Measurements from ENCODE around the gene OBSCN.
"Not testable (repeated sequence)": the region's sequence is repeated elsewhere in the genome, so short reads cannot be mapped to it uniquely, and the experiment has no call there.

OBSCN gene

DNA sequence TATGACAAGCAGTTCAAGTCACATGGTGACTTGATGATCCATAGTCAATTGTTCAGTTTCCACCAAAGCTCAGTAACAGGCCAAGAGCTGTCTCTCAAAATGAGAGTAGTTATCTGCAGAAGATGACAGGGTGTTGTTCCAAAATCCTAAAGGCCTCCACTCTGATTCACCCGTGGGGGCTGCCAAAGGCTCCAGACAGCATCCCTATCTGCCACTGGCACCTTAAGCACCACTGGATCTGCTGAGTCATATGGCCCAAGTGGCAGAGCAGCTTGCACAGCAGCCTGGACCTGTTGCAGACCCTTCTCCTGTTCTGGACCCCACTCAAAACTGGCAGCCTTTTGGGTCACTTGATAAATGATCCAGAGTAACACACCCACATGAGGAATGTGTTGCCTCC is 44.6 kb downstream of the OBSCN start:
- H3K36me3 ChIP-seq (ENCODE audit: control insufficient read depth, insufficient read depth, low read length), result peaks cover 82% of the 10 kb centered on the region
- not testable (repeated sequence) for H3K4me3 ChIP-seq (ENCODE audit: extremely low read depth, insufficient read depth, low read length, poor library complexity, severe bottlenecking); H3K9me3 ChIP-seq (ENCODE audit: control insufficient read depth, low read length); H3K27ac ChIP-seq (ENCODE audit: low read depth, low read length, severe bottlenecking); H3K4me1 ChIP-seq (ENCODE audit: control insufficient read depth, insufficient read depth, low read length, poor library complexity, severe bottlenecking)
- WGBS, 2 experiments (ENCODE audit: insufficient coverage in 2 of 2), result 89 to 100% methylated on average over 1 of the region's 1 CpG

DNA sequence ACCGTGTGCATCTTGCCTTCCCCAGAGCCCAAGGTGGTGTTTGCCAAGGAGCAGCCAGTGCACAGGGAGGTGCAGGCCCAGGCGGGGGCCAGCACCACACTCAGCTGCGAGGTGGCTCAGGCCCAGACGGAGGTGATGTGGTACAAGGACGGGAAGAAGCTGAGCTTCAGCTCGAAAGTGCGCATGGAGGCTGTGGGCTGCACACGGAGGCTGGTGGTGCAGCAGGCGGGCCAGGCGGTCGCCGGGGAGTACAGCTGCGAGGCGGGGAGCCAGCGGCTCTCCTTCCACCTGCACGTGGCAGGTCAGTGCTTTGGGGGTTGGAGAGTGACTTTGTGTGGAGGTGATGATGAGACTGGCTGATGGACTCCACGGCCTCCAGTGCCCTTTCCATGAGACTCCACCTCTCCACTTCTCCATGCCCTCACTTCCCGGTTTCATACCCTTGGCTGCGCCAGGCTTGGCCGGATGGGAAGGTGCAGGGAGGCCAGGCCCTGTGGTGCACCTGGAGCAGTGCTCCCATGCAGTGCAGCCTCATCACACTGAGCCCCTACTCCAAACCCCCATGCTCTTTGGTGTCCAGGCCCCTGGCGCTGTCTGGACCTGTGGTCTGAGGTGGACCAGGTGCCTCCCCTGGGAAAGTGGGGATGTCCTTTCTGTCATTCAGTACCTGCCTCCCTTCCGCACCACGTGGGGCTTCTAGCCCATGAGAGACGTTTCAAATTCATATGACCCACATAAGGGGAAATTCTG is 49.0 kb downstream of the OBSCN start:
- Histone ChIP-seq H3K9me3 (ENCODE audit: control insufficient read depth, low read length) (peaks cover 16% of the 10 kb centered on the region), H3K27ac (ENCODE audit: low read depth, low read length, severe bottlenecking) (no peak overlapping the region), H3K36me3 (ENCODE audit: control insufficient read depth, insufficient read depth, low read length) (peaks cover 72% of the 10 kb centered on the region), H3K4me1 (ENCODE audit: control insufficient read depth, insufficient read depth, low read length, poor library complexity, severe bottlenecking) (no peaks in the 10 kb centered on the region), H3K4me3 (ENCODE audit: extremely low read depth, insufficient read depth, low read length, poor library complexity, severe bottlenecking) (no peak overlapping the region)
- 95 to 98% methylated on average over 17 to 18 of the region's 24 CpGs for WGBS, 2 experiments (ENCODE audit: insufficient coverage in 2 of 2)

DNA sequence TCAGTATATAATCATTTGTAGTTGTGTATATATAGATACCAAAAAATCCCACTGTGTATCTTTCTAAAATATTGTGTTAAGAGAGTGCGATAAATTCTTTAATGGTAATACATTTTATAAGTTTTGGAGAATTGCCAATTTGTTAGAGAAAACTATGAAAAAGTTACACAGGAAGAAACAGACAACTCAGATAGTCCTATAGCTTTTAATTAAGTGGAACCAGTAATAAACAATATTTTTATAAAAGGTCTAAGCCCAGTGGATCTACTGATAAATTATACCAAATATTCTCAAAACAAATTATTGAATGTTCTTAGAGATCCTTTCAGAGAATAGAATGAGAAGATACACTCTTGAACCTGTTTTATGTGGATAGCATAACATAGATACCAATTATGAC is 50.6 kb downstream of the OBSCN start:
- H3K36me3 ChIP-seq (ENCODE audit: control insufficient read depth, insufficient read depth, low read length), result peaks cover 62% of the 10 kb centered on the region
- WGBS, 2 experiments (ENCODE audit: insufficient coverage in 2 of 2), result no CpG with 5 or more reads among the region's 1 CpG

DNA sequence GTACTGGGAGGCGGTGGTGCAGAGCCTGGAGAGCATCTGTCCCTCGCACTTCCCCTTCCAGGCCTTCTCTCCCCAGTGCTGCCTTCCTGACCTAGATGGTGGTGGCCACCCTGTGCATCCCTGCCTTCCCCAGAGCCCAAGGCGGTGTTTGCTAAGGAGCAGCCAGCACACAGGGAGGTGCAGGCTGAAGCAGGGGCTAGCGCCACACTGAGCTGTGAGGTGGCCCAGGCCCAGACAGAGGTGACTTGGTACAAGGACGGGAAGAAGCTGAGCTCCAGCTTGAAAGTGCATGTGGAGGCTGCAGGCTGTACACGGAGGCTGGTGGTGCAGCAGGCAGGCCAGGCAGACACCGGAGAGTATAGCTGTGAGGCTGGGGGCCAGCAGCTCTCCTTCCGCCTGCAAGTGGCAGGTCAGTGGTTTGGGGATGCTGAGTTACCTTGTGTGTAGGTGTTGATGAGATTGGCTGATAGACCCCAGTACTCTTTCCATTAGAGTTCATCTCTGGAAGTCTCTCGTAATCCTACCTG is 51.6 kb downstream of the OBSCN start:
- H3K4me1 ChIP-seq (ENCODE audit: control insufficient read depth, insufficient read depth, low read length, poor library complexity, severe bottlenecking), result no peaks in the 10 kb centered on the region
- peaks cover 16% of the 10 kb centered on the region for H3K9me3 ChIP-seq (ENCODE audit: control insufficient read depth, low read length)
- no peak overlapping the region for H3K27ac ChIP-seq (ENCODE audit: low read depth, low read length, severe bottlenecking)
- H3K4me3 ChIP-seq (ENCODE audit: extremely low read depth, insufficient read depth, low read length, poor library complexity, severe bottlenecking), result no peak overlapping the region
- peaks cover 53% of the 10 kb centered on the region for H3K36me3 ChIP-seq (ENCODE audit: control insufficient read depth, insufficient read depth, low read length)
- WGBS, 2 experiments (ENCODE audit: insufficient coverage in 2 of 2), result 92 to 95% methylated on average over 6 of the region's 9 CpGs

More for the DNA sequence above, 50.6 kb downstream of the OBSCN start:
- no peak overlapping the region for H3K4me3 ChIP-seq (ENCODE audit: extremely low read depth, insufficient read depth, low read length, poor library complexity, severe bottlenecking)
- no peaks in the 10 kb centered on the region for H3K4me1 ChIP-seq (ENCODE audit: control insufficient read depth, insufficient read depth, low read length, poor library complexity, severe bottlenecking)
- peaks cover 16% of the 10 kb centered on the region for H3K9me3 ChIP-seq (ENCODE audit: control insufficient read depth, low read length)
- no peak overlapping the region for H3K27ac ChIP-seq (ENCODE audit: low read depth, low read length, severe bottlenecking)

DNA sequence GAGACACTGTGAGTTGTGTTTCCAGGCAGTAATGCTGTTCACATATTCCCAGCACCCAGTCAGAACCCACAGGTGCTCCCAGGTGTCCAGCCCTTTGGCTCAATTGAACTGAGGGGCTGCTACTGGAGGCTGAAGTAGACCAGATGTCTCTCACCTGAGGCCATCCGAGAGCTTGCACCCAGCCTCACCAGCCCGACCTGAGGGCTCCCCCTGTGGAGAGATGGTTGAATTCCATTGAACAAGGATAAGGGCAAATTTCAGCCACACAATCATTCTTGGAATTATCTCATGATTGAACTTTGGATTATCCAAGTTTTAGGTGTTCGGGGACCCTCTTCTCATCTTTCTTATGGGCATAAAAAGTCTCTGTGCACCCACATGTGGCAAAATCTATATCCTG is 52.1 kb downstream of the OBSCN start:
- 80 to 100% methylated on average over 1 of the region's 3 CpGs for WGBS, 2 experiments (ENCODE audit: insufficient coverage in 2 of 2)
- no peak overlapping the region for H3K27ac ChIP-seq (ENCODE audit: low read depth, low read length, severe bottlenecking)
- no peaks in the 10 kb centered on the region for H3K4me1 ChIP-seq (ENCODE audit: control insufficient read depth, insufficient read depth, low read length, poor library complexity, severe bottlenecking)
- H3K4me3 ChIP-seq (ENCODE audit: extremely low read depth, insufficient read depth, low read length, poor library complexity, severe bottlenecking), result no peak overlapping the region
- H3K9me3 ChIP-seq (ENCODE audit: control insufficient read depth, low read length), result peaks cover 16% of the 10 kb centered on the region
- H3K36me3 ChIP-seq (ENCODE audit: control insufficient read depth, insufficient read depth, low read length), result peaks cover 53% of the 10 kb centered on the region

DNA sequence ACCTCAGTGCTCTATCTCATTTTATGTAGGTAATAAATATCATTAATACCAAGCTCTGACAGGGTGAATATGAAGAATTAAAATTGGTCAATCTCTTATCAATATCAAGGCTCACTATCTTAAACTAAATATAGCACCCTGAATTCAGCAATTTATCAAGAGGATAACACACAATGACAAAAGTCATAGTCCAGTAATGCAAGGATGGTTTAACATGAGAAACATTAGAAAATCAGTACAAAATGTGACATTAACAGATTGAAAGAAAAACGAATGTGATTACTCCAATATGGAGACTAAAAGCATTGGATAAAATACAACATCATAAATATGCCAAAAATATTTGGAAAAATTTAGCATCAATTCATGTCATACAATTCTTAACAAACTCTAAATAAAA is 53.9 kb downstream of the OBSCN start:
- no CpG with 5 or more reads among the region's 1 CpG for WGBS, 2 experiments (ENCODE audit: insufficient coverage in 2 of 2)
- no peak overlapping the region for H3K4me3 ChIP-seq (ENCODE audit: extremely low read depth, insufficient read depth, low read length, poor library complexity, severe bottlenecking)
- peaks cover 16% of the 10 kb centered on the region for H3K9me3 ChIP-seq (ENCODE audit: control insufficient read depth, low read length)
- H3K27ac ChIP-seq (ENCODE audit: low read depth, low read length, severe bottlenecking), result no peak overlapping the region
- peaks cover 36% of the 10 kb centered on the region for H3K36me3 ChIP-seq (ENCODE audit: control insufficient read depth, insufficient read depth, low read length)
- no peaks in the 10 kb centered on the region for H3K4me1 ChIP-seq (ENCODE audit: control insufficient read depth, insufficient read depth, low read length, poor library complexity, severe bottlenecking)

DNA sequence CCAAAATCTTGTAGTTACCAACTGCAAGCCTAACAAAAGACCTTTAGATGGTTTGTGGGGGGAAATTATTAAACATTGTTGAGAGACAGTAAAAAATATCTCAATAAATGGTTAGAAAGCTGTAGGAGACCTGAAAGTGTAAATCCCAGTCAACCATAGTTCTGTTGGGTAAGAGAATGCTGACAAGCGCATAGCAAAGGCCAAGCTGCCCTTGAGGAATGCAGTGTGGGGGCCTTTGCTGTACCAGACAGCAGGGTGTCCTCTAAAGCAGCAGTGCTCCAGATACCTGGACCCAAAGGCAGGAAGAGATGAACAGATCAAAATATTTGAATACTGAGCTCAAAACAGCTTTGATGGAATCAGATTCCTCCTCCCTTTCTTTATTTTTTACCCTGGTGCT is 54.6 kb downstream of the OBSCN start:
- peaks cover 29% of the 10 kb centered on the region for H3K36me3 ChIP-seq (ENCODE audit: control insufficient read depth, insufficient read depth, low read length)
- WGBS, 2 experiments (ENCODE audit: insufficient coverage in 2 of 2), result 88 to 100% methylated on average over 1 of the region's 1 CpG
- H3K9me3 ChIP-seq (ENCODE audit: control insufficient read depth, low read length), result peaks cover 16% of the 10 kb centered on the region
- no peak overlapping the region for H3K4me3 ChIP-seq (ENCODE audit: extremely low read depth, insufficient read depth, low read length, poor library complexity, severe bottlenecking)
- no peaks in the 10 kb centered on the region for H3K4me1 ChIP-seq (ENCODE audit: control insufficient read depth, insufficient read depth, low read length, poor library complexity, severe bottlenecking)
- H3K27ac ChIP-seq (ENCODE audit: low read depth, low read length, severe bottlenecking), result no peak overlapping the region

DNA sequence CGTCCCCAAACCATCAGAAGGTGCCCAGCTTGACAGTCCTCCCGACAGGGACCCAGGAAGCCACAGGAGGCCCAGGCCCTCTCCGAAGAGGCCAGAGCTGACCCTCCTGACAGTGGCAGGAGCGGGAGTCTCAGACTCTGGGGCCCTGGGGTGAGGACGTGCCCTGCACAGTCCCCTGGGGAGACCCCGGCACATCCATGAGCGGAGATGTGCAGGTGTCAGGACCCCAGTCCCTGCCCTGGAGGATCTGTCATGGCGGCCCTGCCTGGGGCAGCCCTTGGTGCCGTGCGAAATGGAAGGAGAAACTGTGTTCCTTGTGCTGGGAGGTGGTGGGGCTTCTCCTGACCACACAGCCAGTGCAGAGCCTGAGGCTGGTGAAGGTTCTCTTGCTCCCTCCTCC is 55.8 kb downstream of the OBSCN start:
- H3K36me3 ChIP-seq (ENCODE audit: control insufficient read depth, insufficient read depth, low read length), result peaks cover 29% of the 10 kb centered on the region
- H3K9me3 ChIP-seq (ENCODE audit: control insufficient read depth, low read length), result peaks cover 16% of the 10 kb centered on the region
- WGBS, 2 experiments (ENCODE audit: insufficient coverage in 2 of 2), result 88 to 96% methylated on average over 7 of the region's 10 CpGs
- H3K4me1 ChIP-seq (ENCODE audit: control insufficient read depth, insufficient read depth, low read length, poor library complexity, severe bottlenecking), result no peaks in the 10 kb centered on the region
- no peak overlapping the region for H3K27ac ChIP-seq (ENCODE audit: low read depth, low read length, severe bottlenecking)
- H3K4me3 ChIP-seq (ENCODE audit: extremely low read depth, insufficient read depth, low read length, poor library complexity, severe bottlenecking), result no peak overlapping the region

DNA sequence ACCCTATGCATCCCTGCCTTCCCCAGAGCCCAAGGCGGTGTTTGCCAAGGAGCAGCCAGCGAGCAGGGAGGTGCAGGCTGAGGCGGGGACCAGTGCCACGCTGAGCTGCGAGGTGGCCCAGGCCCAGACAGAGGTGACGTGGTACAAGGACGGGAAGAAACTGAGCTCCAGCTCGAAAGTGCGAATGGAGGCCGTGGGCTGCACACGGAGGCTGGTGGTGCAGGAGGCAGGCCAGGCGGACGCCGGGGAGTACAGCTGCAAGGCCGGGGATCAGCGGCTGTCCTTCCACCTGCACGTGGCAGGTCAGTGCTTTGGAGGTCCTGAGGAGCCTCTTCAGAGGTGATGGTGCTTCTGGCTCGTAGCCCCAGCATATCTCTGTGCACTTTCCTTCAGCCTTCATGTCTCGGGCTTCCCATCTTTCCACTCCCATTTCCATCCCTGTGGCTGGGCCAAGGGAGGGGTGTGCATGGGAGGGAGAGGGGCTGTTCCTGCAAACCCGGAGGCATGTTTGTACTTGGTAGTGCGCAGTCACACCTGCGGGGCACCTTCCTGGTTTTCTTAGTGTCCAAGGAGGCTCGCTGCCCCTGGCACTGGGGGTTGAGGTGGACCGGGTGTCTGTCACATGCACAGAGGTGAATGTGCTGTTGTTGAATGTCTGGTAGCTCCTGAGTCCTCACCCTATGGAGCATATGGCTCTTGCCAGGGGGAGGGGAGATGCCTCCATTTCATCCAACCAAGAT is 56.4 kb downstream of the OBSCN start:
- Histone ChIP-seq H3K4me1 (ENCODE audit: control insufficient read depth, insufficient read depth, low read length, poor library complexity, severe bottlenecking) (no peaks in the 10 kb centered on the region), H3K36me3 (ENCODE audit: control insufficient read depth, insufficient read depth, low read length) (peaks cover 25% of the 10 kb centered on the region), H3K27ac (ENCODE audit: low read depth, low read length, severe bottlenecking) (no peak overlapping the region), H3K4me3 (ENCODE audit: extremely low read depth, insufficient read depth, low read length, poor library complexity, severe bottlenecking) (no peak overlapping the region), H3K9me3 (ENCODE audit: control insufficient read depth, low read length) (peaks cover 16% of the 10 kb centered on the region)
- whole genome bisulfite sequencing, 2 experiments (ENCODE audit: insufficient coverage in 2 of 2), result 94 to 96% methylated on average over 20 to 23 of the region's 24 CpGs

DNA sequence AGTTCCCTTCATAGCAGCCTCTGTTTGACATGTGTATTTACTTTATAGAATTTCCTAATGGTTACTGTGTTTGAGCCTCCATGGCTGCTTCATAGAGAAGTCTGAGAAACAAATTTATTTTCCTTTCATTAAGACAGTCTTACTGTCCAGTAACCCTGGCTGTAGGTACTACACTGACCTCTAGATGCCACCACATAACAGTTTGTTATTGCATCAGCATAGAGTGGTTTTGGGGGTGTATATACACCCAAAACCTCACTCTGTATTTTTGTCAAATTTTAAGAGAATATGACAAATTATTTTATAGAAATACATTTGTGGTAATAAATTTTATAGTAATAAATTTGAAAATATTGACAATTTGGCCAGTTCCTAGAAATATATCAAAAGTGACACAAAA is 57.3 kb downstream of the OBSCN start:
- Histone ChIP-seq H3K9me3 (ENCODE audit: control insufficient read depth, low read length) (peaks cover 16% of the 10 kb centered on the region), H3K4me3 (ENCODE audit: extremely low read depth, insufficient read depth, low read length, poor library complexity, severe bottlenecking) (no peak overlapping the region)

More for the DNA sequence above, 57.3 kb downstream of the OBSCN start:
- Histone ChIP-seq H3K27ac (ENCODE audit: low read depth, low read length, severe bottlenecking) (no peak overlapping the region), H3K36me3 (ENCODE audit: control insufficient read depth, insufficient read depth, low read length) (peaks cover 16% of the 10 kb centered on the region), H3K4me1 (ENCODE audit: control insufficient read depth, insufficient read depth, low read length, poor library complexity, severe bottlenecking) (no peaks in the 10 kb centered on the region)

Data from mesodermal cell (in vitro differentiated cells).